ENCODE data around the gene NR2F1.

The NR2F1 gene

GRCh38 chr5:93569300-93570160 lies 13.5 kb upstream of the NR2F1 start:
- H3K9me3 ChIP-seq (ENCODE audit: control insufficient read depth, insufficient read depth, low read depth, low read length): no peaks in the 10 kb centered on the region
- CTCF ChIA-PET: no interaction called here
- no peak overlapping the region for H3K27ac ChIP-seq (ENCODE audit: extremely low read depth, low read depth, low read length)
- POLR2A ChIA-PET: interaction anchor here (0.6 kb wide), 1 partner anchor 13 kb away, joined by 6 read pairs; no protein-coding TSS in a partner anchor
- TF ChIP-seq ZIC2 (tag by site-specific recombination; IDR thresholded peaks at IDR 0.05) (peak; percentile 41; the same call in 1 of the 2 replicates), ZNF560 (tag by site-specific recombination; IDR thresholded peaks at IDR 0.05; ENCODE audit: borderline replicate concordance) (no peak)
- H3K4me1 ChIP-seq (ENCODE audit: control insufficient read depth, insufficient read depth, low read length): peaks cover 20% of the 10 kb centered on the region
- H3K4me3 ChIP-seq (ENCODE audit: low read depth, low read length): no peak overlapping the region
- no peaks in the 10 kb centered on the region for H3K36me3 ChIP-seq (ENCODE audit: control insufficient read depth in 2 of 2, insufficient read depth in 1 of 2, low read length in 2 of 2)

- H3K4me1 ChIP-seq (ENCODE audit: control insufficient read depth, insufficient read depth, low read length): peaks cover 20% of the 10 kb centered on the region
- no peaks in the 10 kb centered on the region for H3K9me3 ChIP-seq (ENCODE audit: control insufficient read depth, insufficient read depth, low read depth, low read length)
- H3K36me3 ChIP-seq (ENCODE audit: control insufficient read depth in 2 of 2, insufficient read depth in 1 of 2, low read length in 2 of 2): no peaks in the 10 kb centered on the region
- POLR2A ChIA-PET: interaction anchor here (0.6 kb wide), 1 partner anchor 45 kb away, joined by 3 read pairs; no protein-coding TSS in a partner anchor
- CTCF ChIA-PET: interaction anchor here (0.6 kb wide), 1 partner anchor 34 kb away, joined by 3 read pairs; no protein-coding TSS in a partner anchor
- no peak overlapping the region for H3K4me3 ChIP-seq (ENCODE audit: low read depth, low read length)
- TF ChIP-seq OSR2 (tag by site-specific recombination; IDR thresholded peaks at IDR 0.05): no peak
- TF ChIP-seq ZNF140 (tag by site-specific recombination; IDR thresholded peaks at IDR 0.05): no peak
- no peak for TF ChIP-seq ZNF645 (tag by site-specific recombination; IDR thresholded peaks at IDR 0.05)
- TF ChIP-seq ZBTB48 (tag by site-specific recombination; IDR thresholded peaks at IDR 0.05): no peak
- no peak for TF ChIP-seq ZBTB8A (tag by site-specific recombination; IDR thresholded peaks at IDR 0.05)
- no peak for TF ChIP-seq ZNF777 (tag by site-specific recombination; IDR thresholded peaks at IDR 0.05; ENCODE audit: borderline replicate concordance)
- TF ChIP-seq INSM2 (tag by site-specific recombination; IDR thresholded peaks at IDR 0.05): no peak
- TF ChIP-seq ZNF138 (tag by site-specific recombination; IDR thresholded peaks at IDR 0.05; ENCODE audit: borderline replicate concordance): no peak
- no peak for TF ChIP-seq ZNF37A (tag by site-specific recombination; IDR thresholded peaks at IDR 0.05)
- no peak for TF ChIP-seq ZNF155 (tag by site-specific recombination; IDR thresholded peaks at IDR 0.05)
- no peak for TF ChIP-seq ZNF639 (tag by site-specific recombination; IDR thresholded peaks at IDR 0.05)
- TF ChIP-seq ZNF596 (tag by site-specific recombination; IDR thresholded peaks at IDR 0.05): no peak
- TF ChIP-seq ZBTB20 (tag by site-specific recombination; IDR thresholded peaks at IDR 0.05): no peak
- no peak for TF ChIP-seq TRIM28 (IDR thresholded peaks at IDR 0.05; ENCODE audit: borderline replicate concordance, low read length)
- no peak for TF ChIP-seq ZNF670 (tag by site-specific recombination; IDR thresholded peaks at IDR 0.05; ENCODE audit: low read depth)
- TF ChIP-seq ZFP69B (tag by site-specific recombination; IDR thresholded peaks at IDR 0.05): no peak
- TF ChIP-seq YY1 (tag by site-specific recombination; IDR thresholded peaks at IDR 0.05): no peak
- TF ChIP-seq ZNF629 (tag by site-specific recombination; IDR thresholded peaks at IDR 0.05): no peak
- no peak for TF ChIP-seq GFI1B (tag by site-specific recombination; IDR thresholded peaks at IDR 0.05)
- TF ChIP-seq ZNF398 (tag by site-specific recombination; IDR thresholded peaks at IDR 0.05): no peak
- no peak overlapping the region for H3K27ac ChIP-seq (ENCODE audit: extremely low read depth, low read depth, low read length)
Observed at GRCh38 chr5:93570294-93571113, 12.5 kb upstream of the NR2F1 start.
